T1000 (cell line): ENCODE data around the gene MPP1.
A peak's percentile ranks its signal among the peaks of the same experiment; 100 is the strongest.
"Not testable (repeated sequence)": the region's sequence is repeated elsewhere in the genome, so short reads cannot be mapped to it uniquely, and the experiment has no call there.

Experiments used
- DNase-seq: peaks from one replicate; lab custom pipeline; 2025; ENCODE audit warnings: mixed read lengths; lab: John Stamatoyannopoulos, UW

The MPP1 gene

DNA sequence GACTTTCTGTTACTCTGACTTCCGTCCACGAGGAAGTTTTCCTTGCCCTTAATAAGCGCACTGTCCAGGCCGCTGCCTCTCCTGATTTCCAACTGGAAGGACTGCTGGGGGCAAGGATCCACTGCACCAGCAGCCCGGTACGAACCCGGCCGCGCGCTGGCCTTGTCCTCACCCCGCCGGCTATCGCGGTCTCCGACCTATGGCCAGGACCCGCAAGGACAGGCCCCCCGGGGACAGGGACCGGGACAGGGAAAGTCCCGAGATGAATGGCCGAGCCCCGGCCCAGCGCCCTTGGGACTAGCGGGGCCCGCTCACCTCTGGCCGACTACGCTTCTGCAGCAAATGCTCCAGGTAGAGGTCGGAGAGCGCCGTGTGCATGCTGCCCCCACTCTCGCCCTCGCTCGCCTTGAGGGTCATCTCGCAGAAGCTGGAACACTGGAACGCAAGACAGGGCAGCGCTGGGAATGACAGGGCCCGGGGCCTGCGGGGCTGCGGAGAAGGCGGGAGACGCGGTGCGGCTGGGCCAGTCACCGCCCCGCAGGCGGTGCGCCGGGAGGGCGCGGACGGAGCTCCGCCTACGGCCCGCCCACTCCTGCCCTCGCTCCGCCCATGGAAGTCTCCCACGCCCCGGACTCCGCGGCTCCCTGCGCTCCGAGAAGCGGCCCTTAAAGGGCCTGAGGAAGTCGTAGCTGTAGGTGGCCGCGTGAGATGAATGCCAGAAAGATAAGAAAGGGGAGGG, at the start of gene MPP1:
TSS of gene MPP1 (minus strand) at position 529 of the 739 bp plus-strand sequence. CDS start at position 417, 112 bp downstream.
- peak; percentile 35 for DNase-seq

DNA sequence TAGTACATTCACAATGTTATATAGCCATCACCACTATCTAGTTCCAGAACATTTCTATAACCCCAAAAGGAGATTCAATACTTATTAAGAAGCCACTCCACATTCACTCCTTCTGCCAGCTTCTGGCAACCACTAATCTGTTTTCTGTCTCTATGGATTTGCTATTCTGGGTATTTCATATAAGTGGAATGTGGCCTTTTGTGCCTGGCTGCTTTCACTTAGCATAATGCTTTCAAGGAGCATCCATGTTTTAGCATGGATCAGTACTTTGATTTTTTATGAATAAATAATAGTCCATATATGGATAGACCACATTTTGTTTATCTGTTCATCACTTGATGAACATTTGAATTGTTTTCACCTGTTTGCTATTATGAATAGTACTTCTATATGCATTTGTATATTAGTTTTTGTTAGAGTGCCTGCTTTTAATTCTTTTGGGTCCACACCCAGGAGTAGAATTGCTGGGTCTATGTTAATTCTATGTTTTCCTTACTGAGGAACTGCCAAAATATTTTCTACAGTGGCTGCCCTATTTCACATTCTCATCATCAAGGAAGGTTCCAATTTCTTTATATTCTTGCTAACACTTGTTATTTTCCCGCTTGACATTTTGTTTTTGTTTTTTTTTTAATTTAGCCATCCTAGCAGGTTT, 45.8 kb upstream of the MPP1 start:
- no peak for DNase-seq

DNA sequence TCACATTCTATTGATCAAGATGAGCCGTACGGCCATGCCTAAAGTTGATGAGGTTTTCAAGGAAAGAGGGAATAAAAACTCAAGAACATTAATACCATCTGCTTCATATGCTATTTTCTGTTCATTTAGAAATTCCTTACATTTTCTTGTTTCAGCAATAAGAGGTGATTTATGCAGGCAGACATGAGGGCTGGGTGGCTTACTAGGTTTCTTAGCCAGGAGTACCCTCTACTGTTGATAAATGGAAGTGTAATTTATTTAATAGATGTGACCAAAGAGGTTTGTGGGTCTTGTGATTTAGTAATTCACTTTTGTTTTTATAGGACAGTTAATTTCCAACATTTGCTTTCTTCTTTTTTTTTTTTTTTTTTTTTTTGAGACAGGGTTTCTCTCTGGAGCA, 35.6 kb upstream of the MPP1 start:
- DNase-seq = no peak

DNA sequence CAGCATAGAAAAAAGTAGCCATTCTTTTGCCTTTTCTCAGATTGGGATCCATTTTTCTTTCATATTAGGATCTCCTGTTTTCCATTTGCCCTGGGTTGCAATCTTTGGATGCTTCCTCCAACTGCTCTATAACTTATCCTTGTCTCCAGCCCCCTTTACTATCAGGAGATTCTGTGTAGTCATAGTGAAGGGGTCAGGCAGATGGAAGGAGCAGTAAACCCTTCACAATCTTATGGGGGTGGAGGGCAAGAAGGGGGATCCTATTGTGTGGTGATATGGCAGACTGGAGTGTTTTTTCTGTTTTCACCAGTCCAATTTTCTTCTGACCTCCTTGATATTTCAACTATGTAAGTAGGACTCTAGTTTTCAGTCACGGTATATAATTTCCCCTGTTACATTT, 30.9 kb upstream of the MPP1 start:
- no peak for DNase-seq

DNA sequence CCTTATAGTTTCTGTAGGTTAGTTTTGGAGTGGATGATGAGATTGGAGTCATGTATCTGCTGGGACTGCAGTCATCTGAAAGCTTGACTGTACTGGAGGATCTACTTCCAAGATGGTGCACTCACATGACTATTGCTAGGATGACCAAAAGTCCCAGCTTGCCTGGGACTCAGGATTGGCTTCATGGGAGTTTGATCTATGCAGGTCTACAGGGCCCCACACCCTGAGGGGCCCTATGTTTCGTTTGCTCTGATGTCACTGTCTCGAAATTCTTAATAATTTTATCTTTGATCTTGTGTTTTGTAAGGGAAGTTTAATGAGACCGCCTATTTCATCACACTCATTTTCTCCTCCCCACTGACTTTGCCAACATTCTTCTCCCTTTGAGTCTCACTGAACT, 29.3 kb upstream of the MPP1 start, which contains the start of gene SMIM9:
TSS of gene SMIM9 (minus strand) at position 101 of the 400 bp plus-strand sequence. CDS start 3,806 bp downstream, outside the sequence.
- DNase-seq = no peak

DNA sequence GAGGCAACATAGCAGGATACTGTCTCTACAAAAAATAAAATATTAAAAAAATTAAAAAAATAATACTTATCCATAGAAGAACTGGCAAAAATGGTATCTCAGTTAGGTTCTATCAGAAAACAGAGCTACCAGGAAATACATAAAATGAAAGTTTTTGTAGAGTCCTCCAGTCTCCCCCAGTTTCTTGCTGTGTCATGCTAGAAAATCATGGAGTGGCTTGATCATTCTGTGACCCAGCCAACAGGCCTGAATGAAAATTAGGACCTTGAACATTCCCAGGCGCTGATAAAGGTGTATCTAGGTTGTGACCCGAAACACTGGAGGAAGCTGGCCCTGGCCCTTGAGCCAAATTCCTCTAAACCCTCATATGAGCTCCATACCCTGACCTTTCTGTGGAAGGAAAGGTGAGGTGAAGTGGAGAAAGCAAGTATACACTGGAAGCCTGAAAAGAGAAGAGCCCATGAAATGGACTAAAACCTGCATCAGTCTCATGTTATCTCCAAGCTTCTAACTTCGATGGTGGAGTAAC, 28.5 kb upstream of the MPP1 start:
- DNase-seq = no peak

DNA sequence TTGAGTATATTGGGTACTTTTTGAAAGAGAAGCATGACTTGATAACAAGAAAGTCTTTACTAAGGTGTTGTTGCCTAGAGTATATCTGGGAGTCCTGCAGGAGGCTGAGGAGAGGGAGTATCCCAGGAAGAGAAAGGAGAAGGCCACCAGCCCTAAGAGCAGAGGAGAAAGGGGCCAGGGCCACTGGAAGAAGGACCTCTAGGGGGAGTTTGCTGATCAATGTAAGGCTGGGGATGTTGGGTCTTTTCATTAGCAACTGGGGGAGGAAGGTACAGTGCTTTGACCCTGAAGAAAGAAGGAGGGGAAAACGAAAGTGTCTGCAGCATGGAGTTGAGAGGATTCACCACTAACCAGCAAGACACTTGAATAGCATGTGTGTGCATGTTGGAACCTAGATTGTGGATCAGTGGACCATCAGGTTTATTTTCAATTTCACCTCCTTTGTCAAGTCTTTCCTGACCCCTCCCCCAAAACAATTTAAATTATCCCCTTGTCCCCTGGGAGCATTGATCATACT, 24.7 kb upstream of the MPP1 start:
- no peak for DNase-seq

DNA sequence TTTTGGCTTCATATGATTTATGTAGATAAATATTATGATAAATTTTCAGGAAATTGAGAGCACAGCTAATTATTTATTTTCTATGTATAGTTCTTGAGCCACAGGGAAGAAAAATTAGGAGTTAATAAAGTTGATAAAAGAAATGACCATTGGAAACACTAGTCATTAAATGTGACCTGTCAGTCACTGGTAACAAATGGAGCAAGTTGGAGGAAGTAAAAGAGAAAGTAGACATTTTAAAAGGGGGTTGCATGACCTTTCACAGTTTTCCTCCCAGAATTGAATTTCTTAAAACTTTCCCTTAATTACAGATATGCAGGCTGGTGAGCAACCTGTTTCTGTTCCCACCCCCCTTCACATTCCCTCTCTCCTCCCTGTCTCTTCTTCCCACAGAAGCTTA, 23.8 kb upstream of the MPP1 start:
- DNase-seq = no peak

DNA sequence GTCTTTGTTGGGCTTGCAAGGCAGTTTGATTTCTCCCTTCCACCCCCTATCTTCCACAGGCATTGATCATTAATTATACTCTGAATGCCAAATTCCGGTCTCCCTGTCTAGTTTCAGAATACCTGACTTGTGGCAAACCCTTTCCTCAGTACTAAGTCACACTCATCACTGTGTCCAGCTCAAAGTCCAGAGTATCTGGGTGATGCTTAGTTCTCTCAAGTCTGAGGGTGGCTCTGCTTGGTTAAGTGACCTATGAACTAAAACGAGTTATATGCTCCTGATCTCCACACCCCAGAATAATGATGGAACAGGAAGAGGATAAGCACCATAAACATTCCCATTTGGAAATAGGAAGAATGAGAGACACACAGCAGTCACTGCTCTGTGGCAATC, 22.7 kb upstream of the MPP1 start:
- no peak for DNase-seq

DNA sequence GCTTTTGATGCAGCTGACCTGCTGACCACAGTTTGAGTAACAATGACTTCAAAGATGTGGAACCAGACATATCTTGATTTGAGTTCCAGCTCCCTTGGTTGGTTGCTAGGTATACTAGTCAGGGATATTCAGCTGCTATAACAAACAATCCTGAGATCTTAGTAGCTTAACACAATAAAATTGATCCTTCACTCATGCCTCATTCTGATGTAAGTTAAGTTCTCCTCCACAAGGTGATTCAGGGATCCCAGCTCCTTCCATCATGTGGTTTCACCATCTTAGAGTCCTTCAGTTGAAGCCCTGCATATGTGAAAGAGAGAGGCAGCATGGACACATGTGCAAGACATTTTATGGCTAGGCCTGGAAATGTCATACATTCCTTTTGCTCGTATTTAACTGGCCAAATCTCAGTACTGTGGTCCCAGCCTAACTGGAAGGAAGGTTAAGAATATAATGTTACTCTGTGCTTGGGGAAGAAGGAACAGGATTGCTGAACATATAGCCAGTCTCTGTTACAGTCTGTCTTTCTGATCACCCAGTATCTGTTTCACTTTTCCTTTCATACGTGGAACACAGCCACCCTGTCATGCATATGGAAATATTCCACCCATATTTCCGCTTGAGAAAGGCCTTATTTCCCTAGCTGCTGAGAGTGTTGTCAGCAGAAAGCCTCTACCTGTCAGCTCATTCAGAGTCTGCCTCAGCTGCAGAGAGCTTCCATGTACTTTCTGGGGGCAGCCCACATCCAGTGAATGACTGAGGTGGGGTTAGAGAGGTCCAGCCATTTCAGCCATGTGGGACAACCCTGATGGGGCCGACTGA, 22.1 kb upstream of the MPP1 start:
- no peak for DNase-seq

DNA sequence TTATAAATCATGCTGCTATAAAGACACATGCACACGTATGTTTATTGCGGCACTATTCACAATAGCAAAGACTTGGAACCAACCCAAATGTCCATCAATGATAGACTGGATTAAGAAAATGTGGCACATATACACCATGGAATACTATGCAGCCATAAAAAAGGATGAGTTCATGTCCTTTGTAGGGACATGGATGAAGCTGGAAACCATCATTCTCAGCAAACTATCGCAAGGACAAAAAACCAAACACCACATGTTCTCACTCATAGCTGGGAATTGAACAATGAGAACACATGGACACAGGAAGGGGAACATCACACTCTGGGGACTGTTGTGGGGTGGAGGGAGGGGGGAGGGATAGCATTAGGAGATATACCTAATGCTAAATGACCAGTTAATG, 20.3 kb upstream of the MPP1 start:
- not testable (repeated sequence) for DNase-seq

DNA sequence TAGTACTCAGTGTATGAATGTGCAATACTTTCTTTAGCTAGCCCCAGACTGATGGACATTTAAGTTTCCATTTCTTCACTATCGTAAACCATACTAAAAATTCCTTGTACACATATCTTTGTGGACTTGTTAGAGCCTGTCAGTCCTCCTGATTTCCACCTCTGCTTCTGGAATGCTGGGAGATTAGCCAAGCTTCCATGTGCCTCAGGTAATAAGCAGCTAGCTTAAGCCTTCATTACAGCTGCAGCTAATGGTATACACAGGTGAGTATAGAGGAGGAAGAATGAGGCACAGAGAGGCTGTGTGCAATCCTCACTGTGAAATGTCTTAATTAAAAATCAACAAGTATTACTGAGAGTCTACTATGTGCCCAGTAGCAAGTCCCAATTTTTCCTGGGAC, 19.4 kb upstream of the MPP1 start:
- DNase-seq = no peak

DNA sequence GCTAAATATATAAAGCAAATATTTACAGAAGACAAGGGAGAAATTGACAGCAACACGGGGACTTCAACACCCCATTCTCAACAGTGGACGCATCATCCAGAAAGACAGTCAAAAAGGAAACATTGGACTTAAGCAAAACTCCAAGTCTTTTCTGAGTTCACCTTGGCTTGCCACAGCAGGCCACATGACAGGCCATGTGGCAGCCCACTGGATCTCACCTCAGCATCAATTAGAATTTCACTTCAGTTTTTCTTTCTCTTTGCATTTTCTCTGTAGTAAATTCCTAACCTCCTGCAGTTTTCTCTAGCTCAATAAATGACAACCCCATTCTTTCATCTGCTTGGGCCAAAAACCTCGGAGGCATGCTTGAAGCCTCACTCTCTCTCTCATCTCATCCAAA, 16.7 kb upstream of the MPP1 start:
- no peak for DNase-seq

DNA sequence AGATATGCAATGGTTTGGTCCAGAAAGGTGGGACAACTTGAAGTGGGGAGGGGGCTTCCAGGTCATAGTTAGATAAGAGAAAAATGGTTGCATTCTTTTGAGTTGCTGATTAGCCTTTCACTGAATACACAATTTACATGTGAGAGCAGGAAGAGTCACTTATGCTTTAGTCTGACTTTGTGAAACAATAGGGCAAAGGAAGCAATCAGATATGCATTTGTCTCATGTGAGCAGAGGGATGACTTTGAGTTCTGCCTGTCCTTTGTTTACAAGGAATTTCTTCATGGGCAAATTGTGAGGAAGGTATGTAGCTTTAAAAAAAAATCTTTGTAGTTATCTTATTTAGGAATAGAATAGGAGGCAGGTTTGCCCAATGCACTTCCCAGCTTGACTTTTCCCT, 16.2 kb upstream of the MPP1 start:
- no peak for DNase-seq

DNA sequence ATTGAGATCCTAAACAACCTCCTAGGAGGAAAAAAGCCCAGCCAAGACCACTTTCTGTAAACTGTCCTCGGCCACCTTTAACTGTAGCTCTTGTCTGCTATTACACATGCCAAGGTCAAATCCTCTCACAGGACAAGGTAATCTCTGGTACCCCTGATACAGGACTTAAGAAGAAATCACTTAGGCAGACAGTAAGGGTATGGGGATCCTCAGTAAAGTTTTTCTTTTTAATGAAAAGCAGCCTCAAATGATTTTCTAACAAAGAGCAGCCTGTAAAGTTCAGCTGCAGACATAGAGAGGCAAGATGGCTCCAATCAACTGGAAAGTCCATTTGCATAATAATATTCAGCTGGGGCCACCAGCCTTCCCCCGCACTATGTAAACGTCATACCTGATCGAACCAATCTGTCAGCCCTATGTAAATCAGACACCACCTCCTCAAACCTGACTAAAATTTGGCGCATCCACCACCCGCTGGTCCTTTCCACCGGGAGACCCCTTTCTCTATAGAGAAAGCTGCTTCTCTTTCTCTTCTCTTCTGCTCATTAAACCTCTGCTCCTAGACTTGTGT, 14.6 kb upstream of the MPP1 start:
- no peak for DNase-seq

DNA sequence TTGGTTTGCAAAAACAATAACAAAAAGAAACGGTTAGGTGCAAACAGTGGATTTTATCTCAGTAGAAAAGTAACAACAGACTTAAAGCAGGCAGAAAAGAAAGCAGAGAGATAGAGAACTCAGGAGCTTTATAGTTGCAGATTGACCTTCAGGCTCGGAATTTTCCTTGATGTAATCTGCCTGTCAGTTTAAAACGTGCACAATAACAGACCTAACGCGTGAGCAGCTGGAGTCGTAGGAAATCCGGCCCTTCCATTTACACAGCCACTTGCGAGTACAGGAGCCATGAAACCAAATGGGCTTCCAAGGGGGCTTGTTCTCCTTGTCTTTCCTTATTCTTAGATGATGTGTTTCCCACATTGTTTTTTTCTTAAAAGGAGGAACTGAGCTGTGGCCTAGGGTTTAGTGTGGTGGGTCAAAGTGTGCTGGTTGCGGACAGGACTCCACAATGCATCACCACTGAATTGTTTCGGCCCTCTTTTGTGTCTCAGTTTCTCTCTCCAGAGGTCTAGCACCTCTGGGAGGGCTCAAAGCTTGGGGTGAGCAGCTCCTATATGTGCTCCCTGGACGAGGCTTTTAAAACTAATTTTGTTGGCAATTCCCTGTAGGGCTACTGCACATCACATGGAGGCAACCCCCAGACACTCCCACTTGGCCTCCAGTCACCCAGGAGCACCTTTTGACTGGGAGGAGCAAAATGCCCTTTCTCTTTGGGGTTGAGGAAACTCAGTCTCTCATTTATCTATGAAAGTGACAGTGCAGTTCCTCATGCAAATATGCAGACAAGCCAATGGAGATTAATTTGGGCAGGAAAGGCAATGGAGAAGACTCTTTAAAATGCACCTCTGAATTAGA, 13.9 kb upstream of the MPP1 start:
- DNase-seq = no peak

DNA sequence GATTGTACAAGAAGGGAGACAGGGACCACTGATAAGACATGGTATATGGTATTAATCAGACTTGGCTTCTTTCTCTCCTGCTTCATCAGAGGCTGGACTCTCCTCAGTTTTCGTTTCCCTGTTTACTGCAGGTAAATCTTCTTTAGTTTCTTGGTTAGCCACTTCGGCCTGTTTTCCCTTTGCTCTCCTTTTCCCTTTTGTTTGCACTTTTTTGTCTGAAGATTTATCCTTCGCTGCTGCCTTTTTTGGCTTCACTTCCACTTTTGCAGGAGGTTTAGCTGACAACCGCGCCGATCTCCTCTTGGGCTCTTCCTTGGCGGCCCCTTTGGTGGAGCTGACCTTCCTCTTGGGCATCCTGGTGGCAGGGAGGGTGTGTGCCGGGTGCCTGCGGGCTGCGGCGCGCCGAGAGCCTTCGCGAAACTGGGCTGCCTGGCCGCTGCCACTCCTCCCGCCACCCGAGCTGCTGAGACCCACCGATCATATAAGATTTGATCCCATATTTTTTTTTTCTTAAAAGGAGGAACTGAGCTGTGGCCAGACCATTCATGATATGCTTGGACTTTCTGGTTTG, 11.8 kb upstream of the MPP1 start:
- not testable (repeated sequence) for DNase-seq

DNA sequence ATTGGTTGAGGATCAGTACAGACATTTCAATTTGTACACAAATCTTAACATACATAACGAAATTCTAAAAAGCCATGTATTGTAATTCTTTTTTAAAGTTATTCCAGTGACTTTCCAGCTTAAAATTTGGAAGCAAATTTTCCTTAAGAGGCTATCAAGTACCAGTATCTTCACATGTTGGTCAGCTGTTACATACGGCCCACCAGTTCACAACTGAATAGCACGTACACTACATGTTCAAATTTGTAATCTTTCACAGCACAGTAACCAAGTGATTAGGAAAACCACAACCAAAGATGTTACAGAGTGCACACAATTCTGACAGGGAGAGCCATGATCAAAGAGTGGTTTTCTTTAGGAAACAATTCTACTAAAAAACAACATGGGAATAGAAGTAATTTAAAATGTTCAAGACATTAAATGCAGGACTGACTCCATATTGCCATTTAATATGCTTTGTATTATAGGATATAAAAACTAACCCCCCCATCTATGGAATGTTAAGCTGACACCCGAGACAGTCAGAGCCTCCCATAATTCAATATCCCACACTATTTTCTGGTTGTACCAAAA, 11.1 kb upstream of the MPP1 start:
- not testable (repeated sequence) for DNase-seq

DNA sequence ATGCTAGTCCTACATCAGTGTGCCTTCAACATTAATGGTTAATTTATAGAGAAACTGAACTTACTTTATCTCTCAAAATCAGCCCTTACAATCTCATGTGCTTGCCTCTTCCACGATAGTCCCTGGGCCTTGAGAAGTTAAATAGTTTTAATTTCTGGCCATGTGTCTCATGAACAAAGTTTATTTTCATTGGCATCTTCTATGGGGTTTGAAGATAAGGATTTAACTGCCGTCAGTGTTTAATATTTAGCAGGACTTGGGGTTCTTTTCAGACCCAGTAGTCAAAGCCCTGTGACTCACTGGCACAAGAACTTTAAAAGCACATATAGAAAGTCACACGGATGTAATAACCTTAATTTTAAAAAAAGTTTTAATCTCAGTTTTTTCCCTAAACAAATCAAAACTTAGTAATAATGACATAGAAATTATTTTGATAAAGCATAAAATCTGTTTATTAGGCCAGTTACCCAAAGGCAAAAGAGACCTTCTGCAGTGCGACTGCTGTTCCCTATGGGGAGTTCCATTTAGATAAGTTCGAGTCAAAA, 10.1 kb upstream of the MPP1 start:
- DNase-seq = no peak

DNA sequence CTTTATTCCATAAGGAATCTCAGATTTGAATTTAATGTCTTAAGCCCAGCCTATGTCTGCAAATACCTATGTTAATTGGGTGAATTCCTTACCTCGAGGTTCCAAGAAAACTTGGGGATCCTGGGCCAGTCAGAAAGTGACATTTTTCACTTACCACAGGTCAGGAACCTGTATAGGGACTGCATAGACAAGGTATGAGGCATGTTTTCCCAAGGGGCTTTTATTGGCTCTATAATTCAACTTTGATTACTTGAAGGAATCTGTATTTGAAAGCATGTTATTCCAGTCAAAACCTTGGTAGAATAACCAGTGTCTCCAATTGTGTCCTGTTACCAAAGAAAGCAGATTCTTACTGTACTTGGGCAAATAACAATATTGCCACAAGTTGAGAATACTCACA, 8.5 kb upstream of the MPP1 start:
- no peak for DNase-seq
